Psoas muscle (tissue), 8 donors: ENCODE measurements around the gene NRCAM. TPM values are rescaled to one million over a fixed set of nuclear protein-coding genes. Genes with fewer than 3 reads are reported as not detected.
"Not testable (repeated sequence)": the region's sequence is repeated elsewhere in the genome, so short reads cannot be mapped to it uniquely, and the experiment has no call there.

Experiments
- ATAC-seq, 4 donors: fragments of 200-7000 bp; cut with Tn5 transposase; one replicate each; pipeline ENCODE4 v1.9.1; 2020; ENCODE audit warnings: moderate library complexity in 3 of 4, mild to moderate bottlenecking in 2 of 4
- DNase-seq, 2 donors: peaks; one replicate each; pipeline ENCODE4 v3.0.0-alpha.2; 2020
- H3K27ac ChIP-seq: fragments of 200-600 bp; one replicate; pipeline ENCODE4 v1.8.0; 2022
- H3K27me3 ChIP-seq, 3 donors: fragments of 200-600 bp in 1 of 3; one replicate each; pipeline versions ENCODE4 v1.6.1 to v1.8.0; 2013 to 2022; ENCODE audit warnings: low read length in 2 of 3, mild to moderate bottlenecking in 2 of 3, moderate library complexity in 1 of 3; ENCODE audit not compliant: insufficient read depth in 3 of 3
- H3K36me3 ChIP-seq, 2 donors: fragments of 200-600 bp in 1 of 2; one replicate each; pipeline versions ENCODE4 v1.6.1 to v1.8.0; 2013 to 2022; ENCODE audit warnings: low read depth in 1 of 2, mild to moderate bottlenecking in 1 of 2, moderate library complexity in 1 of 2; ENCODE audit not compliant: insufficient read depth in 1 of 2
- H3K4me1 ChIP-seq: fragments of 200-600 bp; one replicate; pipeline ENCODE4 v1.8.0; 2022
- H3K4me3 ChIP-seq: fragments of 200-600 bp; one replicate; pipeline ENCODE4 v1.8.0; 2022; ENCODE audit warnings: mild to moderate bottlenecking
- H3K9me3 ChIP-seq: fragments of 200-600 bp; one replicate; pipeline ENCODE4 v1.8.0; 2022
- WGBS, 3 donors: extraction: QIAGEN DNeasy Blood & Tissue Kit; methylation state at CpG; one replicate each; pipeline versions ENCODE4 v1.1.6 to v1.1.7; 2013; 5-methylcytosine and 5-hydroxymethylcytosine counted together
- intact Hi-C, 2 donors: fragments of 100-400 bp; cut with DNase I; formaldehyde crosslinking; loops; one replicate each; pipeline versions ENCODE4 v1.11.0 to v1.14.2; 2022
- polyA plus RNA-seq, 3 donors: library from polyadenylated mRNA; stranded (reverse); fragments of 200-250 nt; gene quantifications; one replicate each; pipeline ENCODE4 v1.2.3, GENCODE V29; 2013
- total RNA-seq, 4 donors: library from RNA; stranded (reverse); fragmentation: NEBNext Ultra II Directional in 2 of 4; extraction: Animal tissue kit (Norgen Biotek cat#: 25700) in 2 of 4; gene quantifications; one replicate each; pipeline versions ENCODE4 v1.2.1 to v1.2.4, GENCODE V29; 2021 to 2023
- TF ChIP-seq, protein P1 (sequence below): fragments of 200-600 bp; IDR thresholded peaks from one replicate; pipeline ENCODE4 v1.8.0; 2022; ENCODE audit warnings: antibody characterized with exemption
- donor health status: healthy with polysubstance abuse.
- donor health status: DM: no; HTN: no; CAD: no; lungs with moderate emphysema.
- donor health status: Bipolar disorder and iron deficiency.
- donor health status: healthy.
- donor health status: DM: yes; HTN: yes; CAD: no.
- donor health status: DM: no; HTN: no; CAD: no.
- donor health status: DM: no; HTN: no; CAD: no.
- donor health status: DM: yes; HTN: yes; CAD: no.

The NRCAM gene
- total and polyA plus RNA-seq, 7 donors: 0.06 to 1.8 (median 0.55) TPM

DNA sequence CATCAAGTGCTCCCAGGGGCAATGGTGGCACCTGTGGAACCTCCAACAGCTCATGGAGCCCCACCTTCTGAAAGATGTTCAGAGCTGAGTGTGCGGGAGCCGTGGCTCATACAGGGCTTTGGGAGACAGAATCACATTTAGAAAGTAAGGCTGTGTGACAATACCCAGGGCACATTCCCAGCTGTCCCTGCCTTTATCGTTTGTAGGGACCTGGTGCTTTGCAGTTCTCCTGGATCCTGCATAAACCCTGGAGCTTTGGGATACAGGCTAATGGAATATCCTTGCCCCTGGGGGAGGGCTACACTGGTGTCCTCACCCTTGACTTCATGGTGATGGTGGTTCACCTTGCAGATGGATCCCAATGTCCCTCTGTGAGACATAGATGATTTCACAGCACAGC is 191.2 kb downstream of the NRCAM start:
- DNase-seq: no peak
- ATAC-seq: no peak
- H3K36me3 ChIP-seq: no peaks in the 10 kb centered on the region
- no peaks in the 10 kb centered on the region for H3K9me3 ChIP-seq
- no peak overlapping the region for H3K27ac ChIP-seq
- 64 to 71% (median 64%) methylated on average over 3 of the region's 3 CpGs for WGBS, 3 donors
- no peaks in the 10 kb centered on the region for H3K4me1 ChIP-seq
- no peak overlapping the region for H3K4me3 ChIP-seq
- H3K27me3 ChIP-seq: no peaks in the 10 kb centered on the region
- TF ChIP-seq, protein P1, sequence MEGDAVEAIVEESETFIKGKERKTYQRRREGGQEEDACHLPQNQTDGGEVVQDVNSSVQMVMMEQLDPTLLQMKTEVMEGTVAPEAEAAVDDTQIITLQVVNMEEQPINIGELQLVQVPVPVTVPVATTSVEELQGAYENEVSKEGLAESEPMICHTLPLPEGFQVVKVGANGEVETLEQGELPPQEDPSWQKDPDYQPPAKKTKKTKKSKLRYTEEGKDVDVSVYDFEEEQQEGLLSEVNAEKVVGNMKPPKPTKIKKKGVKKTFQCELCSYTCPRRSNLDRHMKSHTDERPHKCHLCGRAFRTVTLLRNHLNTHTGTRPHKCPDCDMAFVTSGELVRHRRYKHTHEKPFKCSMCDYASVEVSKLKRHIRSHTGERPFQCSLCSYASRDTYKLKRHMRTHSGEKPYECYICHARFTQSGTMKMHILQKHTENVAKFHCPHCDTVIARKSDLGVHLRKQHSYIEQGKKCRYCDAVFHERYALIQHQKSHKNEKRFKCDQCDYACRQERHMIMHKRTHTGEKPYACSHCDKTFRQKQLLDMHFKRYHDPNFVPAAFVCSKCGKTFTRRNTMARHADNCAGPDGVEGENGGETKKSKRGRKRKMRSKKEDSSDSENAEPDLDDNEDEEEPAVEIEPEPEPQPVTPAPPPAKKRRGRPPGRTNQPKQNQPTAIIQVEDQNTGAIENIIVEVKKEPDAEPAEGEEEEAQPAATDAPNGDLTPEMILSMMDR: no peak
- intact Hi-C loops: no loop called here

DNA sequence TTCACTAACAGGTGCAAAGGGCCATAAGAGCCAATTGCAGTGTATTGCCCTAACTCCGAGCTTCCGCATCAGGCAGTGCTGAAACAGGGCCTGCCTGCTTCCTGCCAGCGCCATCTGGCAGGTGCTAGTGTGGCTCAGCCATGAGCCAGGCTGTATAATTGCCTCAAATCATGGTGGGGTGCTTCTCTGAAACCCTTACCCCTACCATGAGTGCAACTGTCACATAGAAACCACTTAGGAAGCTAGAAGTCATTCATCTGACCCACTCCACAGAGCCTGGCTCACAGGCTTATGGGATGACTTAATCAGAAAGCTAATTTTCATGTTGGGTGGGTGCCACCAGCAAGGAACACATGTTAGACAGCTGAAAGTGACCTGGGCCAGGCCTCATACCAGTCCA is 192.8 kb downstream of the NRCAM start:
- peak overlapping the region; percentile 55 for H3K27ac ChIP-seq
- 15 to 20% (median 18%) methylated on average over 3 of the region's 3 CpGs for whole genome bisulfite sequencing, 3 donors
- no peak overlapping the region for H3K4me3 ChIP-seq
- intact Hi-C loops: no loop called here
- no peaks in the 10 kb centered on the region for H3K36me3 ChIP-seq
- DNase-seq: no peak
- no peaks in the 10 kb centered on the region for H3K9me3 ChIP-seq
- no peaks in the 10 kb centered on the region for H3K4me1 ChIP-seq
- peak; percentile 80 to 91 (median 90) for ATAC-seq
- TF ChIP-seq, protein P1: no peak
- H3K27me3 ChIP-seq: no peaks in the 10 kb centered on the region

DNA sequence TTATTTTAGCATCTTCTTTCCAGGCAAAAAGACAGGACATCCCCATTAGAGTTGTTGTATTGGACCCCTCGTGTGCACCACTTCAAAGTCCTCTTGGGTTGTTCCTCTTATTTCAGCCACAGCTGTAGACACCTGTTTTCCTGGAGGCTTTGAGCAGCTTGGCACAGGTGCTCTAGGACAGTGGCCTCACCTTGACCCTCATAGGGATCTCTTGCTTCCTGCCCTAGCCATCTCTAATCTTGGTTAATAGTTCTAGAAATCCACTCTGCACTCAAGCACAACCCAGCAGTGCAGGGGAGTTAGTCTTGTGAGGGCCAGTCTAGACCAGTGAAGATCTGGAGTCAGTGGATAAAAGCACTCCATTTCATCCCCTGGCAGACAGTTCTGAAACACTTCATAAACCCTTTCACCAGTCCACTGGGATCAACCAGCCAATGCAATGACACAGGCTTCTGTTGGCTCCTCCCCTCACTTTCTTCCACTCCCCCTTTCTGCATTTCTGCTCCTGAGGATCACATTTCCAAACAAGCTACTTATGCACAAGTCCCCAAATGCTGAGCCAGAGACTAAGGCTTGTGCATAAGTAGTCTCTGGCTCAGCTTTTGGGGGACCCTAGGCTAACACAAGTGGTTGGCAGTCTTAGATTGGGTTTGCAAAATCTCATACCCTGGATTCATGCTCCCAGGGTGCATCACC is 194.5 kb downstream of the NRCAM start:
- intact Hi-C loops: no loop called here
- DNase-seq: no peak
- 53 to 64% (median 54%) methylated on average over 1 of the region's 1 CpG for WGBS, 3 donors
- no peak for ATAC-seq
- Histone ChIP-seq H3K9me3 (no peaks in the 10 kb centered on the region), H3K4me1 (no peaks in the 10 kb centered on the region), H3K36me3 (no peaks in the 10 kb centered on the region), H3K27ac (no peak overlapping the region), H3K27me3 (no peaks in the 10 kb centered on the region), H3K4me3 (no peak overlapping the region)
- TF ChIP-seq, protein P1: no peak

DNA sequence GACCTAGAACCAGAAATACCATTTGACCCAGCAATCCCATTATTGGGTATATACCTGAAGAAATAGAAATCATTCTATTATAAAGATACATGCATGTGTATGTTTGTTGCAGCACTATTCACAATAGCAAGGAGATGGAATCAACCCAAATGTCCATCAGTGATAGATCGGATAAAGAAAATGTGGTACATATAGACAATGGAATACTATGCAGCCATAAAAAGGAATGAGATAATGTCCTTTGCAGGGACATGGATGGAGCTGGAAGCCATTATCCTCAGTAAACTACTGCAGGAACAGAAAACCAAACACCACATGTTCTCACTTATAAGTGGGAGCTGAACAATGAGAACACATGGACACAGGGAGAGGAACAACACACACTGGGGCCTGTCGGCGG is 196.8 kb downstream of the NRCAM start:
- H3K27ac ChIP-seq, intact Hi-C loops, H3K27me3 ChIP-seq, DNase-seq, H3K36me3 ChIP-seq, H3K4me1 ChIP-seq, H3K4me3 ChIP-seq, H3K9me3 ChIP-seq, ATAC-seq: not testable (repeated sequence)
- 95 to 98% (median 98%) methylated on average over 3 of the region's 3 CpGs for WGBS, 3 donors

DNA sequence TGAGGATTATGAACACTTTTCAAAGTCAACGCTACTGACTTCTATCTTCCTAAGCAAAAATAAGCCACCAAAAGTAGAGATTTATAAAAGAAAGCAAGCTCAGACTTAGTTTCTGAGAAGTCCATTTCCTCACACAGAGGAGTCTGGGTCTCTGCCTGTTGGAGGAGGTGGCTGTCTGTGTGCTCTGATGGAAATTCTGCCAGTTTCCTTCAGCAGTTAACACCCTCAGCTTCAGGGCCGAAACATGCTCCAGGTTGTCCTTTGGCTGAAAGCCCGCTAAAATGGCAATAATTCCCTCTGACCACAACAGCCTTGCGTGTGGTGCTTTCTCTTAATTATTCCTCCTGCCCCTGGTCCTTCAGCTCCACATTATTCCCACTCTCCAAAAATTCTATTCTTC is 198.3 kb downstream of the NRCAM start:
- intact Hi-C loops: no loop called here
- Histone ChIP-seq H3K36me3 (no peaks in the 10 kb centered on the region), H3K27me3 (no peaks in the 10 kb centered on the region), H3K4me1 (no peaks in the 10 kb centered on the region), H3K27ac (no peak overlapping the region), H3K4me3 (no peak overlapping the region), H3K9me3 (no peaks in the 10 kb centered on the region)
- DNase-seq (no peak), ATAC-seq (no peak)
- TF ChIP-seq, protein P1: no peak
- WGBS, 3 donors: 85 to 87% (median 85%) methylated on average over 4 of the region's 4 CpGs
